ENCODE measurements around the gene MAP7D3. TPM values are rescaled to one million over a fixed set of nuclear protein-coding genes. Genes with fewer than 3 reads are reported as not detected.

The MAP7D3 gene
- total and polyA plus RNA-seq, 2 donors: 10.8 to 15.9 TPM

DNA sequence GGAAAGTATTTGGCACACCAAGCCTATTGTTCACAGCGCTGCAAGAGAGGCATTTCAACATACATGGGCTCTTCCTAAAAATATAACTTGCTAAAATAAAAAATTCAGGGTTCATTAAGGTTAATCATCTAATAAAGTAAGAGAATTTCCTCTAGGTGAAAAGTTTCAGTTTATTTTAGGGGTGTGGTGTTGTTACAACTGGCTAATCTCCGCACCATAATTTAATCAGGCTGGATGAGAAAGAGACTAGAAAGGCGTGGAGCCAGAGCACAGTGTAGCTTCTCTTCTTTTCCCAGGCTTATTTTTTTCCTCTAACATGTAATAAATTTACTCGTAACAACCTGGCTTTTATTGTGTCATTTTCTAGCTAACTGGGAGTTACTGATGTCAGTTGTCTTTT lies 56.0 kb downstream of the MAP7D3 start:
- no peaks in the 10 kb centered on the region for H3K36me3 ChIP-seq (ENCODE audit: insufficient read depth)
- no peak overlapping the region for H3K27ac ChIP-seq (ENCODE audit: low read depth)
- WGBS: 40% methylated on average over 4 of the region's 4 CpGs
- H3K4me3 ChIP-seq (ENCODE audit: low read depth, low read length): no peak overlapping the region
- H3K4me1 ChIP-seq (ENCODE audit: insufficient read depth): no peaks in the 10 kb centered on the region
- DNase-seq (ENCODE audit: extremely low spot score): no peak

DNA sequence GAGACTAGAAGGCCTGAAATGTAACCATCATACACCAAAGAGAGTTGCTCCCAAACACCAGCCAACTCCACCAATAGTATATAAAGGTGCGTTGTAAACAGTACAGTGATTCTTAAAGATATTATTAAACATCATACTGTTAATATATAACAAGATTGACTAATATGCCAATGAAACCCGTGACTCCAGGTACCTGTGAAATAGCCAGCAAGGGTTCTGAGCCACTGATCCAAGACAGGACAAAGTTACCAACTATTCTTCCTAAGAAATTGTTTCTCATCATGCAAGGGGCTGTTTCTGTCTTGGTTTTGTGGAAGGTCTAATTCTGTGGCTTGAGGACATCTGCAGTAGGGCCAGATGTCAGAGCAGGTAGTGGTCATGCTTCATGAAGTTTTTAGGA lies 56.7 kb downstream of the MAP7D3 start:
- Histone ChIP-seq H3K4me3 (ENCODE audit: low read depth, low read length) (no peak overlapping the region), H3K27ac (ENCODE audit: low read depth) (no peak overlapping the region), H3K36me3 (ENCODE audit: insufficient read depth) (no peaks in the 10 kb centered on the region), H3K4me1 (ENCODE audit: insufficient read depth) (no peaks in the 10 kb centered on the region)
- 95% methylated on average over 2 of the region's 2 CpGs for WGBS
- DNase-seq (ENCODE audit: extremely low spot score): no peak

DNA sequence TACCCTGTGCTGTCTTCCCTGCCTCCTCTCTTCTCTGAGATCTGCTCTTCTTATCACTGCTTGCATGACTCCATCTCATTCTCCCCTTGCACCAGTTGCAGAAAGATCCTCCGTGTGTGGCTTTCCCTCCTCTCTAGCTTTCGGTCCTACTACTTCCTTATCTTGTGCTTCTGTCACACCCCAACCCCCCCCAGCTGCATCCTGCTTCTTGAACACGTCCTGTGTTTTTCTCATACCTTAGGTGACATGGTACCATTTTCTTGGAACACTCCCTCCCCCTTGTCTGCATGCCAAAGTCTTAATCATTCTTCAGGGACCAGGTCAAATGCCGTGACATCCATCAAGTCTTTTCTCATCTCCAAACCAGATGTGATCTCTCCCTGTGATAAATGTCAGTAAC lies 57.4 kb downstream of the MAP7D3 start:
- H3K36me3 ChIP-seq (ENCODE audit: insufficient read depth): no peaks in the 10 kb centered on the region
- no peaks in the 10 kb centered on the region for H3K4me1 ChIP-seq (ENCODE audit: insufficient read depth)
- H3K27ac ChIP-seq (ENCODE audit: low read depth): no peak overlapping the region
- DNase-seq (ENCODE audit: extremely low spot score): no peak
- WGBS: 53% methylated on average over 4 of the region's 4 CpGs
- no peak overlapping the region for H3K4me3 ChIP-seq (ENCODE audit: low read depth, low read length)

DNA sequence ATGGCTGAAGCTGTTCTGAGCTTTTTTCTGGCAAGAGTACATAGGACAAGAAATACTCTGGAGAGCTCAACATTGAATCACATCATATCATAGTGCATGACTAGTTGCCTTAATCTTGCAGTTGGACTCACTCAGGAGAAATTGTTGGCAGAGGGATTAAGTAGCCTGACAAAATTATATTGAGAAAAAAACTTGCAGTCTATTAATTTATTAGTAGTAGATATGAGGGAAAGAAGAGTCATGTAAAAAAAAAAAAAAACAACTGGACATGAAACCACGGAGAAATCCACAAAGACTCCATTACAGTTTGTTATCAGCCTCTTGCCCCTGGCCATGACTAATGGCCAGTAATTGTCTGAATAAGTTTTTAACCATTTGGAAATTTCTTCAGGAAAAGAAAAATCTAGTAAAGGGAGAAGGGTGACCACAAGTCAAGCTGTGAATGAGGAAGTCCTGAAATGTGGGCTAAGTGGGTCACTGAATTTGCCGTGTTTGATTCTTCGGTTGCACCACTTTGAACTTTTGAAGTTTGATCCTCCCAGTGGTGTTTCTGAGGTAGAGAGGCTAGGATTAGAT lies 58.3 kb downstream of the MAP7D3 start:
- no peak overlapping the region for H3K27ac ChIP-seq (ENCODE audit: low read depth)
- WGBS: 59% methylated on average over 3 of the region's 3 CpGs
- no peak for DNase-seq (ENCODE audit: extremely low spot score)
- H3K4me3 ChIP-seq (ENCODE audit: low read depth, low read length): no peak overlapping the region
- no peaks in the 10 kb centered on the region for H3K4me1 ChIP-seq (ENCODE audit: insufficient read depth)
- no peaks in the 10 kb centered on the region for H3K36me3 ChIP-seq (ENCODE audit: insufficient read depth)

DNA sequence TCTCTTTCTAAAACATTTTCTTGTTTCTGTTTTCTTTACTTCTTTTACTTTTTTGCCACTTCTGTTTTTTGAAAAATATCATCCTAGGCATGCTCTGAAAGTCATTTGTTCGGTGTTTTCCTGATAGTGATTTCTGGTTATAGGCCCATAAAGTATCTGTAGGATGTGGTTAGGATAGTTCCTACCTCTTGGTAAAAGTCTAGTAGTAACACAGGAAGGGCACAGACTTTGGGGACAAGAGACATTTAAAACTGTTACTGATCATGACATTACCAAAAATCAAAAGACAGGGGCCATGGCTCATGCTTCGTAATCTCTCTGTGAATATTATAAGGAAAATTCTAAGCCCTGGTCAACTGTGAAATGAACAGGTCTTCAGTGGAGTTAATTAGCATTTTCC lies 59.1 kb downstream of the MAP7D3 start:
- Histone ChIP-seq H3K27ac (ENCODE audit: low read depth) (no peak overlapping the region), H3K36me3 (ENCODE audit: insufficient read depth) (no peaks in the 10 kb centered on the region), H3K4me1 (ENCODE audit: insufficient read depth) (no peaks in the 10 kb centered on the region), H3K4me3 (ENCODE audit: low read depth, low read length) (no peak overlapping the region)
- DNase-seq (ENCODE audit: extremely low spot score): no peak
- 86% methylated on average over 2 of the region's 2 CpGs for WGBS

GRCh38 chrX:136191171-136191570 lies 60.0 kb downstream of the MAP7D3 start:
- no peak for DNase-seq (ENCODE audit: extremely low spot score)
- Histone ChIP-seq H3K36me3 (ENCODE audit: insufficient read depth) (no peaks in the 10 kb centered on the region), H3K27ac (ENCODE audit: low read depth) (no peak overlapping the region), H3K4me1 (ENCODE audit: insufficient read depth) (no peaks in the 10 kb centered on the region), H3K4me3 (ENCODE audit: low read depth, low read length) (no peak overlapping the region)
- 66% methylated on average over 6 of the region's 6 CpGs for WGBS

DNA sequence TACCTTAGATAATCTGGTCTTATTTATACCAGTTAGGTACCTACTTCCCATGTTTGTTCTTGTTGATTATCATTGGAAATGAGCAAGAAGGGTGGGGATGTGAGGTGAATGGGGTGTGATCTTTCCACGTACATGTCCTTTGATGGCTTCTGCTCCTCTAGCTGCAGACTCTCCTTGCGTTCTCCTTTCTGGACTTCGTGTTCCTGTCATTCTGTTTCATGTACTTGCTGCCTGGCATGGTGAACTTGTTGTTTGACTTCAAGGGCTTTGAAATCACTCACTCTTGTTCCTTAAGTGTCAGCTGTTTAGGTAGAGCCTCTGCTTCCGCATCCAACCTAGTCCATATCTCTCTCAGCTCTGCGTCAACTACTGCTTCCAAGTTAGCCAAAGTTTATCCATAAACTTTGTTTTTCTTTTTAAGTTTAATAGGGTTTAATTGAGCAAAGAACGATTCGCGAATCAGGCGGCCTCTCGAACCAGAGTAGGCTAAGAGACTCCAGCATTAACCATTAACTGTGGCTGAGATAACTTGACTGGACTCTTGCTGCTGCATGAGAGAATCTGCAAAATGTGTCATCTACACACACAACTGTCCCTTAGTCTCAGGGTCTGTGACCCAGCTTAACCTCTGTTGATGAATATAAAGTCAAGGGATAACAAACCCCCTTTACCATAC lies 61.0 kb downstream of the MAP7D3 start:
- Histone ChIP-seq H3K36me3 (ENCODE audit: insufficient read depth) (no peaks in the 10 kb centered on the region), H3K4me1 (ENCODE audit: insufficient read depth) (no peaks in the 10 kb centered on the region), H3K27ac (ENCODE audit: low read depth) (no peak overlapping the region), H3K4me3 (ENCODE audit: low read depth, low read length) (no peak overlapping the region)
- DNase-seq (ENCODE audit: extremely low spot score): no peak
- WGBS: 50% methylated on average over 10 of the region's 10 CpGs

- Histone ChIP-seq H3K36me3 (ENCODE audit: insufficient read depth) (no peaks in the 10 kb centered on the region), H3K27ac (ENCODE audit: low read depth) (no peak overlapping the region), H3K4me1 (ENCODE audit: insufficient read depth) (no peaks in the 10 kb centered on the region), H3K4me3 (ENCODE audit: low read depth, low read length) (no peak overlapping the region)
- WGBS: 34% methylated on average over 2 of the region's 2 CpGs
- no peak for DNase-seq (ENCODE audit: extremely low spot score)
Measured at GRCh38 chrX:136189222-136189621, 62.0 kb downstream of the MAP7D3 start.

GRCh38 chrX:136186023-136186413 lies 65.2 kb downstream of the MAP7D3 start:
- H3K27ac ChIP-seq (ENCODE audit: low read depth): no peak overlapping the region
- H3K4me1 ChIP-seq (ENCODE audit: insufficient read depth): no peaks in the 10 kb centered on the region
- WGBS: 27% methylated on average over 3 of the region's 3 CpGs

DNA sequence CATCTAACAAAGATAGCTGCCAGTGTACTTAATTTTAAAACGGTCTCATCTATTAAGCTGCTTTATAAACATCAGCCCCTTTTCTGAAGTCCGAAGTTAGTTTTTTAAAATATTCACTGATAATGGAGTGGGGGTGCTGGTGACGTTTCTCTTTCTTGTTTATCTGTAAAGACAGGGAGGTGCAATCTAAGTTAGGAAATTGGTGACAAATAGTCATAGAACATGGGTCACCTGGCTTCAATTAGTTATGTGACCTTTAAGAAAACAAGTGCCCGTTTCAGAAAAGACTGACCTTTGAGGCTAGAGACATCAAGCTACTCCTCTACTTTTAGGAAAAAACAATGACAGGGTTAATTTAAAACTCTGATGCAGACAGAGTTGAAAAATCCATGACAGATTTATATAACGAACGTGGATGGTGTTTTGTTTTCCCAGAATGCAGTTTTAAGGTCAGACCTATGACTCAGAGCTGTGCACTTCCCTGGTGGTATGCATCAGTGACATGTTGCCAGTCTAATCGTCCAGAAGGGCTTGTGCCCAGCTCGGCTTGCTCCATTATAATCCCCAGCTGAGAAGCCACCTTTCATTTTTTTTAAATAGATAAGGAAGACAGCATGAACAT lies 65.7 kb downstream of the MAP7D3 start:
- DNase-seq (ENCODE audit: extremely low spot score): no peak
- no peaks in the 10 kb centered on the region for H3K36me3 ChIP-seq (ENCODE audit: insufficient read depth)
- 13% methylated on average over 8 of the region's 8 CpGs for WGBS
- H3K27ac ChIP-seq (ENCODE audit: low read depth): no peak overlapping the region
- H3K4me3 ChIP-seq (ENCODE audit: low read depth, low read length): no peak overlapping the region
- no peaks in the 10 kb centered on the region for H3K4me1 ChIP-seq (ENCODE audit: insufficient read depth)

More at GRCh38 chrX:136186023-136186413, 65.2 kb downstream of the MAP7D3 start:
- Histone ChIP-seq H3K4me3 (ENCODE audit: low read depth, low read length) (no peak overlapping the region), H3K36me3 (ENCODE audit: insufficient read depth) (no peaks in the 10 kb centered on the region)
- DNase-seq (ENCODE audit: extremely low spot score): no peak

DNA sequence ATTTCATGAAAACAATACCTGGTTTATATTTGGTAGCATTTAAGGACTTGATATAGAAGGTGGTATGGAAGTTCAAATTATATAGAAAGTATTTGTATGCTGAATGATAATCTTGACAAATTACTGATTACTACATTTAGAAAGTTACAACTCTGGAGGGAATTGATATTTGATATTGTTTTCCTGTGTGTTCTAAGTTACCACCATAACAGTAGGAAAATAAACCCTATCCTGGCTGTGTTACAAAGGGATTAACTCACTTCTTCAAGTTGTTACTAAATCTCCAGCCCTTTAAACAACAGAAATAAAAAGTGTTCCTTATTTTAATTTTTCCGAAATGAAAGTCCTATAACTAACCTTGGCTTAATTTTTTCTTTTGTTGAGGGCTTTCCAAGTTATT lies 67.3 kb downstream of the MAP7D3 start:
- Histone ChIP-seq H3K4me3 (ENCODE audit: low read depth, low read length) (no peak overlapping the region), H3K36me3 (ENCODE audit: insufficient read depth) (no peaks in the 10 kb centered on the region), H3K4me1 (ENCODE audit: insufficient read depth) (no peaks in the 10 kb centered on the region), H3K27ac (ENCODE audit: low read depth) (no peak overlapping the region)
- no peak for DNase-seq (ENCODE audit: extremely low spot score)
- 27% methylated on average over 1 of the region's 1 CpG for WGBS

DNA sequence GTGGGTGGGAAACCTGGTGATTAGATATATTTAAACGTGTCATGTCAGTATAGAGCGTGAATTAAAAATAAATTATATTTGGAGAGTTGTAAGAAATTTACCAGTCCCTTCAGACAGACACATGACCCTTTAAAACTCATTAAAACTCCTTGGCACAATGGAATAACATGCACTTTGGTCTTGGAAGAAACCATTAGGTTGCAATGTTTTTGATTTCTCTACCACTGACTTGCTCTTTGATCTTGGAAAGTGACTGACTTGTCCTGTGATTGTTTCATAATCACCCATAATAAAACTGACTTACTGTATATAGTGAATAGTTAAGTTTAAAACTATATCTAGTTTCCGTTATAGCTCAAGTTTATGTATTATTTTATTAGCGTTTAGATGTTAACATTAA lies 68.0 kb downstream of the MAP7D3 start:
- Histone ChIP-seq H3K27ac (ENCODE audit: low read depth) (no peak overlapping the region), H3K36me3 (ENCODE audit: insufficient read depth) (no peaks in the 10 kb centered on the region), H3K4me1 (ENCODE audit: insufficient read depth) (no peaks in the 10 kb centered on the region), H3K4me3 (ENCODE audit: low read depth, low read length) (no peak overlapping the region)
- WGBS: 50% methylated on average over 4 of the region's 4 CpGs
- DNase-seq (ENCODE audit: extremely low spot score): no peak

- no peak overlapping the region for H3K27ac ChIP-seq (ENCODE audit: low read depth)
- DNase-seq (ENCODE audit: extremely low spot score): no peak
- no peaks in the 10 kb centered on the region for H3K36me3 ChIP-seq (ENCODE audit: insufficient read depth)
- no peak overlapping the region for H3K4me3 ChIP-seq (ENCODE audit: low read depth, low read length)
- H3K4me1 ChIP-seq (ENCODE audit: insufficient read depth): no peaks in the 10 kb centered on the region
- WGBS: 30% methylated on average over 3 of the region's 3 CpGs
Measured at GRCh38 chrX:136182414-136182813, 68.8 kb downstream of the MAP7D3 start.

DNA sequence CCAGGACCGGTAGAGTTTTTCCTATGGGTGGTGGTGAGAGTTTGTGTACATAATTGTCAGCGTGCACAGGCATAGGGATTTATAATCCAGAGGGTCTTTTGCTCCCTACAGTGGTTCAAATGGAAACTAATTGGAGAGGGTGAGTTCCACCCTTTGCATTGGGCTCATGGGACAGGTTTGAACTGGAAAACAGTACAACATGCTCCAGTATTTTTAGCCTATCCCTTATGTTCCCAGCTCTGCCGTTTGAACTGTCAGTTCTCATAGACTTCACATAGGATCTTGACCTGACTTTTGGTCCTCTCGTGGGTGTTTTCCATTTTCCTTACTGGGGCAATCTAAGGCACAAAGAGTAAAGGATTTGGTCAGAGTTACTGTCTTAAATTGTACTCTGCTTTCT lies 72.1 kb downstream of the MAP7D3 start:
- Histone ChIP-seq H3K4me3 (ENCODE audit: low read depth, low read length) (no peak overlapping the region), H3K36me3 (ENCODE audit: insufficient read depth) (no peaks in the 10 kb centered on the region), H3K4me1 (ENCODE audit: insufficient read depth) (no peaks in the 10 kb centered on the region), H3K27ac (ENCODE audit: low read depth) (no peak overlapping the region)
- 56% methylated on average over 4 of the region's 4 CpGs for WGBS
- DNase-seq (ENCODE audit: extremely low spot score): no peak

All from urinary bladder (tissue), 4 donors.